GM19023 (cell line): ENCODE results near the gene VPS35L.

ENCODE experiments used
- ATAC-seq: cut with Tn5 transposase; IDR thresholded peaks from one replicate; pipeline ENCODE4 v1.9.1; 2021; ENCODE audit warnings: mild to moderate bottlenecking, moderate library complexity; ENCODE audit not compliant: unreplicated experiment

Gene VPS35L, protein sequence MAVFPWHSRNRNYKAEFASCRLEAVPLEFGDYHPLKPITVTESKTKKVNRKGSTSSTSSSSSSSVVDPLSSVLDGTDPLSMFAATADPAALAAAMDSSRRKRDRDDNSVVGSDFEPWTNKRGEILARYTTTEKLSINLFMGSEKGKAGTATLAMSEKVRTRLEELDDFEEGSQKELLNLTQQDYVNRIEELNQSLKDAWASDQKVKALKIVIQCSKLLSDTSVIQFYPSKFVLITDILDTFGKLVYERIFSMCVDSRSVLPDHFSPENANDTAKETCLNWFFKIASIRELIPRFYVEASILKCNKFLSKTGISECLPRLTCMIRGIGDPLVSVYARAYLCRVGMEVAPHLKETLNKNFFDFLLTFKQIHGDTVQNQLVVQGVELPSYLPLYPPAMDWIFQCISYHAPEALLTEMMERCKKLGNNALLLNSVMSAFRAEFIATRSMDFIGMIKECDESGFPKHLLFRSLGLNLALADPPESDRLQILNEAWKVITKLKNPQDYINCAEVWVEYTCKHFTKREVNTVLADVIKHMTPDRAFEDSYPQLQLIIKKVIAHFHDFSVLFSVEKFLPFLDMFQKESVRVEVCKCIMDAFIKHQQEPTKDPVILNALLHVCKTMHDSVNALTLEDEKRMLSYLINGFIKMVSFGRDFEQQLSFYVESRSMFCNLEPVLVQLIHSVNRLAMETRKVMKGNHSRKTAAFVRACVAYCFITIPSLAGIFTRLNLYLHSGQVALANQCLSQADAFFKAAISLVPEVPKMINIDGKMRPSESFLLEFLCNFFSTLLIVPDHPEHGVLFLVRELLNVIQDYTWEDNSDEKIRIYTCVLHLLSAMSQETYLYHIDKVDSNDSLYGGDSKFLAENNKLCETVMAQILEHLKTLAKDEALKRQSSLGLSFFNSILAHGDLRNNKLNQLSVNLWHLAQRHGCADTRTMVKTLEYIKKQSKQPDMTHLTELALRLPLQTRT

DNA sequence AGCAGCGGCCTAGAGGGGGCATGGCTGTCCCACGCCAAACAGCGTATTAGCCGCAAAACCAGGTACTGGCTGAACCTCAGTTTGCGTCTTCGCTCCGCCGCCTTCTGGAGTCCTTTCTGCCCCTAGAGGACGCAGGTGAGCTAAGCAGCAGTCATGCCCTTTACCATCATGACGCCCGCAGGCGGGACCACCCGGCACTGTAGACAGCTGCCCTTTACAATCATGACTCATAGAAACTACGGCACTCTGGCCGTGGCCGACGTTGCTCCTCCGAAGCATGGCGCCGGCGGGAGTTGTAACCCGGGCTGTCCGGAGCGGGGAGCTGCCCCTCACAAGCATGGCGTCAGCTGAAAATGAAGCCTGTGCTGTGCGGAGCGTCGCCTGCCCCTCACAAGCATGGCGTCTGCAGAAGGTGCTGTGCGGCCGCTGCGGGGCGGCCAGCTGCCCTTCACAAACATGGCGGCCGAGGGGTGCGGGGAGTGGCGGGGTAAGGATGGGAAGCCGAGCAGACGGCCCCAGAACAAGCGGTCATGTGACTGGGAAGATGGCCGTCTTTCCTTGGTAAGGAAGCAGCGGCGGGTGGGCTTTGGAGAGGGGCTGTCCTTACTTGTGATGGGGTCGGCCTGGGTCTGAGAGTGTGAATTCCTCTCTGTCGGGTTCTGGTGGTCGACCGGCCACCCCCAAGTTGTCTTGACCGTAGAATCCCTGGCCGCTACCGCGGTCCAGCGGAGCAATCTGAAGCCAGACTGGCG, at the start of gene VPS35L:
Gene VPS35L, plus strand, starts transcription at position 518 of the 752 bp plus-strand sequence. Its CDS starts 27 bp downstream, at position 545.
- ATAC-seq = peak; percentile 97

DNA sequence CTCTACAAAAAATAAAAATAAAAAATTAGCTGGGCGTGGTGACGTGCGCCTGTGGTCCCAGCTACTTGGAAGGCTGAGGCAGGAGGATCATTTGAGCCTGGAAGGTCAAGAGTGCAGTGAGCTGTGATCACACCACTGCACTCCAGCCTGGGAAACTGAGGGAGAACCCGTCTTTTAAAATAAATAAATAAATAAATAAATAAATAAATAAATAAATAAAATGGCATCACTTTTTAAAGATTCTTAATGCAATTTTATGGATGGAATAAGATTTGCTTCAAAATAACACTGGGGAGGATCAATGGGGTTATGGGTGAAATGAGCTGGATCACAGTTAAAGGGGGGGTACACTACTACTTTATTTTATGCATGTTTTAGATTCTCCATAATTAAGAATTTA, 48.5 kb upstream of the VPS35L start:
- ATAC-seq = no peak

DNA sequence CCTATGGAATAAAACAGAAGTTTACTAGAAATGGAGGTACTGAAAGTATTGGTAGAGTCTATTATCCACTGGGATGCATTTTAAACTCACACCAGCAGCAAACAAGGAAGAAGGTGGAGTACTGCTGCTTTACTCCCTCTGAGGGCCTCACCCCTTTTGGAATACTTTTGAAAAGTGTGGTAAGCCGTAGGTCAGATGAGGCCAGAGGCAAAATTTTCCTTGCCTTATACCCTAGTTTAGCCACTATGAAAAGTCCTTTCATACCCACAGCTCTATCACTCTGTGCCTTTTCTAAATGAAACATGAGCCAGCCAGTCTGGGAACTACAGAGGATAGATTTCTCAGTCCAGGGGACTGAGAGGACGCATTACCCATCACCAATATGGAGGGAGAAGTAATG, 47.6 kb upstream of the VPS35L start:
- ATAC-seq = no peak

DNA sequence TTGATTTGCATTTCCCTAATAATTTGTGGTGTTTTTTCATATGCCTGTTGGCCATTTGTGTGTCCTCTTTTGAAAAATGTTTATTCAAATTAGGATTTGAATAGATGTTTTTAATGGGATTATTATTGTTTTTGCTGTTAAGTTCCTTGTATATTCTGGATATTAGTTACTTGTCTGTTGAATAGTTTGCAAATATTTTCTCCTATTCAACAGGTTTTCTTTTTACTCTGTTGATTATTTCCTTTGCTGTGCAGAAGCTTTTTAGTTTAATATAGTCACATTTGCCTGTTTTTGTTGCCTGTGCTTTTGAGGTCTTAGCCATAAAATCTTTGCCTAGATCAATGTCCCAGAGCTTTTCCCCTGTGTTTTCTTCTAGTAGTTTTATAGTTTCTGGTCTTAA, 43.2 kb upstream of the VPS35L start:
- ATAC-seq = no peak

DNA sequence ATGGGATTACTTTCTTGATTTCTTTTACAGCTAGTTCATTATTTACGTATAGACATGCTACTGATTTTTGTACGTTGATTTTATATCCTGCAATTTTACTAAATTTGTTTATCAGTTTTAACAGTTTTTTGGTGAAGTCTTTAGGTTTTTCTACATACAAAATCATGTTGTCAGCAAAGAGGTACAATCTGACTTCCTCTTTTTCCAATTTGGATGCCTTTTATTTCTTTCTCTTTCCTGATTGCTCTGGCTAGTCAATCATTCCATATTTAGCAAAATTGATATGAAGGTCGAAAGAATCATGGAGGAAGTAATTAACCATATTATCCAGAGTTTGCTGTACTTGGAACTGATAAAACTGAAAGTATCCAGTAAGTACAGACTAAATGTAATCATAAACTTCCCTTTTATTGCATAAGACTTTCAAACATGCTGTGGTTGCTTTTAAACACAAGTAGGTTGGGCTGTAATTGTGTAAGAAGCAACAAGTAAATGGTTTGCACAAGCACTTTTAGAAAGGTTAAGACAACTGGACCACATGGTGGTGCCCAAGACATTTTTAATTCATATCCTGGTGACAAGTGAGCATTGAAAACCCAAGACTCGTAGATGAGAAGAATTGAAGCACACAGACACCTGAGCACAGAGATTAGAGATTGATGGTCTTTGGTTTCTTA, 42.0 kb upstream of the VPS35L start:
- ATAC-seq = no peak

DNA sequence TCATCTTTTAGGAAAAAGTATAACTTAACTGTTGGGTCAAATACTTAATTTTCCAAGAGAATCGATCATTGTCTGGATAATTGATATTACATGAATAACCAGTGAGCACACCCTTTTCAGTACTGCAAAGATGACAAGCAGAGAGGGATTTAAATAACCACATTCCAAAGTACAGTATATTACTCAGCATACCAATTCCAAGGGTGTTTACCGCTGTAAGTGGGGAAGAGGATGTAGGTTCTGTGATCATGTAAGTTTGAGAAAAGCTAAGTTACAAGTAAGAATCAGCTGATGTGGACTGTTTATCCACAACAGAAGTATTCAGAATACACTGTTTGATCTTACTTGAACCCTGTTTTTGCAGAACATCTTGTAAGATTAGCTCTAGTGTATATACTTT, 39.7 kb upstream of the VPS35L start:
- no peak for ATAC-seq

DNA sequence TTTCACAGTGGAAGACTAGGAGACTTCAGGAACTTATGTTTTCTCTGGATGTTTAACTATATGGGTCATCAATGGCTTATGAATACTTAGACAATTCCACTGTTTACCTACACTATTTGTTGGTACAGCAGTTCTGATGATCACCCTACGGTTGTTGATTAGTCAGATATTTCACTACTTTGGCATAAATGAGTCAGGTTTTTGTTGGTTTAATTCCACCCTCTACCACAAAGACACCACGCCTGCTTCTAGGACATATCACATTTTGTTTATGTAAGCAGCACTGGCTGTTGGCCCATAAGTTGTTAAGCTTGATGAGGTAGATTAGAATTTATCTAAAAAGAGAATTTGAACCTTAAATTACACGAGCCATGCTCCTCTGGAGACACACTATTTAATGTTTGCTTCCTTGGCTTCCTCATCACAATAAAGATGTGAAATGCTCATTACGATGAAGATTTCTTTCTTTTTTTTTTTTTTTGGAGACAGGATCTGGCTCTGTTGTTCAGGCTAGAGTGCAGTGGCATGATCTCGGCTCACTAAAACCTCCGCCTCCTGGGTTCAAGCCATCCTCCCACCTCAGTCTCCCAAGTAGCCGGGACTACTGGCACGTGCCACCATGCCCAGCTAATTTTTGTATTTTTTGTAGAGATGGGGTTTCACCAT, 37.9 kb upstream of the VPS35L start:
- ATAC-seq = no peak

DNA sequence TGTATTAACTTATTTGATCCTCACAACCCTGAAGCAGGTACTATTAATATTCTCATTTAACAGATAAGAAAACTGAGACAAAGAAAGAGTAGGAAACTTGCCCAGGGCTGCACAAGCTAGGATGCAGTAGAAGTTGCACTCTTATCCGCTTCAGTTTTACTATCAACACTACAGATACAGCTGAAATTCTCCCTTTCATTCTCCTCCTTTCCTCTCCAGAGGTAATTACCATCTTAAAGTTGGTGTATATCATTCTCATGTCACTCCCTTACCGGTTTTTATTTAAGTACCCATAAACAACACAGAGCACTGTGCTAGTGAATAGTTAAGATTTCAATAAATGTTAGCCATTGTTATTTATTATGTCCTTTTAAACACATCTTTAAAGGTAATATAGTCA, 37.1 kb upstream of the VPS35L start:
- ATAC-seq = no peak

DNA sequence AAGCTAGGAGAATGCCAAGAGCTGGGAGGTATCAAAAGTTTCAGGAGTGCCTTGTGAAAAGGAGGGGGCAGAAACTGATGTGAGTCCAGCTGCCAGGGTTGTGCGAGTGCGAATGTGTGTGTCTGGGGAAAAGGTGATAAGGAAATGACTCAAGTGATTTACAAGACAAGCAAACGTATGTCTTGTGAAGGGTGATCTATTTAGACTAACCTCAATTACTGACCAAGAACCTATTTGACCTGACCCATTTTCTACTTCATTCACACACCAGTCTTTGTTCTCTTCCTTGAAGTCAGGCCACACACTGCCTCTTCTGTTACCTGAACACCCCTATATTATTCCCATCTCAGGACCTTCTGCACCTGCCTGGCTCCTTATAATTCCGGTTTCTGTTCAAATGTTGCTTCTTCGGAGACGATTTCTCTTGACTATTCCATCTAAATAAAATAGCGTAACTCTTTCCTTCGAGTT, 34.6 kb upstream of the VPS35L start:
- ATAC-seq = no peak

DNA sequence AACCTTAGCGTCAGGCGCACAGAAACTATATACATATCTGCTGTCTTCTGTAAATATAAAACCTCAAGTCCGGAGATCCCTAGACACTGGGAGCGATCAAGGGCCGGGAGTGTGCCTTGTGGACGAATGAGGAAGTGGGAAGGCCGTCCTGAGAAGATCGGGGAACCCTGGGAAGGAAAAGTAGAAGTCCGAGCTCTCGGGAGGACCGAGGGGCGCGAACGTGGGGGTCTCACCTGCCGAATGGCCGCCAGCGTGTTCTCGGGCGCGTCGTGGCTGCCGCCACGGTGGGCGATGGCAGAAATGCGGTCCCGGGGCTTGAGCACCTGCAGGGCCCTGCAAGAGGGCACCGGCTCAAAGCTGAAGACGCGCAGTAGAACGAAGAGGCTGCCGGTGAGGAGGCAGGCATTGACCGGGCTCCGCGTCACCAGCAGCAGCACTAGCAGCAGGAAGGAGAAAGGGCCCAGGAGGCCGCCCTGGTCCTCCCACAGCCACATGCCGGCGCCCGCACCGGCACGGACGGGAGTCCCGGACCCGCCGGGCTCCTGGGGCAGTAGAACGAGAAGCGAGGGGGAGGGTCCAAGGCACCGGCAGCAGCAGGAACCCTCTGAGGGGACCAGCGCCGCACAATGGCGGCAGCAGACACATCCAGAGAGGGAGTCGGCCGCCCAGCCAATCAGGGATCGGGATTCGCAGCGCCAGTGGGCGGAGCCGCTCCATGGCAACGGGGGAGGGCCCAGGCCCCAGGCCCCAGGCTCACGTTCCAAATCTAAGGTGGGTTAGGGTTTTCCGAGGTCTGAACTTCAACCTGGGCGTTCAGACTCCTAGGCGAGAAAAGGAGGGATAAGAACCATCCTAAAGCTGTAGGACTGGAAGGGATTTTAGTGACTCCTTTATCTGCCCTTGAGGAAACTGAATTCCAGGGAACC, 33.8 kb upstream of the VPS35L start, which contains the start of gene GDE1:
Gene GDE1, minus strand, starts transcription at position 628 of the 926 bp plus-strand sequence. Its CDS starts 134 bp downstream, at position 494.
- peak; percentile 86 for ATAC-seq

DNA sequence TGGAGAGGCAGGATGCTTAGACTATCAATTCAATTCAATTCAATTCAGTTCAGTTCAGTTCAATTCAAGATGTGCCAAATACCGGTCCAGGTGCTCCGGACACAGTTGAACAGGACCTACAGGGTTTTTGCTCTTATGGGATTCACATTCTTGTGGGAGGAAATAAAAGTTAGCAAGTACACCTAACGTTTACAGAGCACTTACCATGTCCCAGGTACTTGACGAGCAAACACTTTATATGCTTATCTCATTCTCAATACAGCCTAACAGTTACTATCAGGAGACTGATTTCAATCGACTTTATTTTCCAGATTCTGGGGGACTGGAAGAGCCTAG, 33.1 kb upstream of the VPS35L start:
- no peak for ATAC-seq

DNA sequence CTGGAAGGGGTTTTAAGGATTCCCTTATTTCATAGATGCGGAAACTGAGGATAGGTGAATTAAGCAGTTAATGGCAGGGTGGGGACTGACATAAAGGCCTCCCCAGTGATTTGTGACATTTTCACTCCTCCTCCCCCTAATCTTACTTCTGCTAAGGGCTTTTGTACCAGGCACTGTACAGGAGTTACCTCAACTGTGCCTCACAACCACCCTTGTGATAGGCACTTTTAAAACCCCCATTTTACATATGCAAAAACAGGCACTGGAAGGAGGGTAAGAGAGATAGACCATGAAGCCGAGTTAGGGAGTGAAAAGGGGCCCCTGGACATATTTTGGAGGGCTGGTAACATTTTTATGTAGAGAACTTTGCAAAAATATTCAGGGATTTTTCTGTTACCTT, 32.7 kb upstream of the VPS35L start:
- no peak for ATAC-seq

DNA sequence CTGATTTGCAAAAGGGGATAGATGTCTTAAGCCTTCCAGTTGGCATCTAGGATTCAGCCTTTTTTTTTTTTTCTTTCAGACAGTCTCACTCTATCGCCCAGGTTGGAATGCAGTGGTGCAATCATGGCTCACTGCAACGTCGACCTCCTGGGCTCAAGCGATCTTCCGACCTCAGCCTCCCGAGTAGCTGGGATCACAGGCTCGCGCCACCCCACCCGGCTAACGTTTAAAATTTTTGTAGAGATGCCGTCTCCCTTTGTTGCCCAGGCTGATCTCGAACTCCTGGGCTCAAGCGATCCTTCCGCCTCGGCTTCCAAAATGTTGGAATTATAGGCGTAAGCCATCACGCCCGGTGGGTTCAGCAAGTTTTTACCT, 32.3 kb upstream of the VPS35L start:
- no peak for ATAC-seq

DNA sequence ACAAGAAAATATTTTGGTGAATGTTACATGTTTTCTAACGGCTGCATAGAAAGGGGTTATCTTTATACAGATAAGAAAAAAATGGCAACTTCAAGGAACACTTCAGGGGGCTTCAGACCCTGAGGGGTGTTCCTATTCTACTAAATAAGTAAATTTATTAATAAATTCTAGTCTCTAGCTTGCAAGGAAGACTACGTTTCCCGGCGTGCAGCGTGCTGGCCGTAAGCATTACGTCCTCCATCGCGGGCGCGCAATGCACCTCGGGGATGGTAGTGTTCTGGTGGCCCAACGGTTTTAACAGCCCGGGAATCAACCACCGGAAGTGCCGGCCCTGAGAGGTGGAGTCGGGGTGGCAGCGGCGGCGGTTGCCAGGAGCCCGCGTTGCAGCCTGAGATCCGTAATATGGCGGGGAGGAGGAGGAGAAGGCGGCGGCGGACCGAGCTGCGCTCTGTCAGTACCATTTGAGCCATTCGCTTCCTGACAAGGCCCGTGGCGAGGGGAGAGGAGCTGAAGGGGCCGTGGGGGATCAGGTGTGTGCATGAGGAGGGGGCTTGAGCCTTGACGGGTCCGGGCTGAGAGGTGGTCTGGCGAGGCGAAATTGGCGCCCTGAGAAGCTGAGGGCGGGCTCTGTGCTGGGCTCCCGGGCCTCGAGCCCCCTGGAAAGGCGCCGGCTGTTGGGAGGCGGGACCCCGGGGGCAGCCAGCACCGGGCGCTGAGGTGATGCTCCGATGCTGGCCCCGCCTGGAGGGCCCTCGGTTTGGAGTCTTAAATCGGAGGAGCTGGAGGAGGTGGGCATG, 31.7 kb upstream of the VPS35L start, which contains the start of gene CCP110:
Gene CCP110, plus strand, starts transcription at position 384 of the 797 bp plus-strand sequence. CDS start 3,940 bp downstream, outside the sequence.
- peak; percentile 63 for ATAC-seq

DNA sequence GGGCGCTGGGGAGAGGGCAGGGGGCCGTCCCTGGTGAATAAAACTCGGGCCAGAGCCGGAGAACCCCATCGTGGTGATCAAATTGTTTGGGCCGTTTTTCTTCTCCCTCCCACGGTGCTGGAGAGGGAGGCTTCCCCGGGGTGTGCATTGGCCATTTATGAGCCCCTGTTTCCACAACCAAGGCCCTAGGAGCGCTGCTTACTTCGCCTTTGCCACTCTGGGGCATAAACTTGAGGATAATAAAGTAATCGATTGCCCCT, 31.2 kb upstream of the VPS35L start:
- ATAC-seq = no peak

DNA sequence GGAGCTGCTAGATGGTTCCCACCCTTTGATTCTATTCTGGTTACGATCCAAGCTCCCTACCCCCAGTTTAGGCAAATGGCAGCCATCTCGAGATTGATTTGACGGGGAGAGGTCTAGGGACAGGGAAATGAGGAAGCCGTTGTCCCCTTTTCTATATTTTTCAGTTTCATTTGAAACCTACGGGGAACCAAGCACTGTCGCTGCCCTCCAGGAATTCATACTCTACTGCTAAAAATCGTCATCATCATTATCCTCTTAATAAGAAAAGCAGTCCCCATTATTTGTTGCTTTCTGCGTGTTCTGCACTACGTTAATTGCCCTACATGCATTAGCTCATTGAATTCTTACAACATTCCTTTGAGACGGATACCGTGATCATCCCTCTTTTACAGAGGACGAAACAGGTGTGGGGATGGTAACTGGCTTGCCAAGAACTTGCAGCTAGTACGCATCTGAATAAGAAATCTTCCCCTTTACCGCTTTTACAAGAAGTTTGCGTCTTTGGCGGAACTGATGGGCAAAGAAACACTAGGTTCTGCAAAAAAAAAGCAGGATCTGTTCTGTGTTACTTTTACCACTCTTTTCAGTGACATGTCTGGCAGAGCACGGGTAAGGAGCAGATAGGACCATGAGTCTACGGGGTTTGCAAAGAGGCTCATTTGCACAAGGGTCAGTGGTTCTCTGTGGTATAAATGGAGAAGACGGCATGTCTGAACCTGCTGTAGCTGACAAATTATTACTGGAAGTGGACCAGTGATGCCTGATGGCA, 30.7 kb upstream of the VPS35L start:
- no peak for ATAC-seq

DNA sequence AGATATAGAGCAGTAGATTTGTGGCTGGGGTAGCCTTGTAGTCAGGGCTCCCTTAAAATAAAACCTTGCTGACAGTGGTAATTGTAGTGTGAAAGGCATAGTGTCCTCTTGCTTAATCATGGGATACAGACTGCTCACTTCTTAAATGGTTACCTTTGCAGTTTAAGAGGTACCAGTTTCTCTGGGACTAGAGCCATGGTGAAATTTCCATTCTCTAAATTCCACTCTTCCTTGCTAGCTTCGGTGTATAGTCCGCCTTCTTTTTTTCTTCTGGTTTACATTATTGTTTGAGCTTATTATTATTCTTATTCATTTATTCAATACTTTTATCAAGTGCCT, 30.1 kb upstream of the VPS35L start:
- ATAC-seq = no peak

DNA sequence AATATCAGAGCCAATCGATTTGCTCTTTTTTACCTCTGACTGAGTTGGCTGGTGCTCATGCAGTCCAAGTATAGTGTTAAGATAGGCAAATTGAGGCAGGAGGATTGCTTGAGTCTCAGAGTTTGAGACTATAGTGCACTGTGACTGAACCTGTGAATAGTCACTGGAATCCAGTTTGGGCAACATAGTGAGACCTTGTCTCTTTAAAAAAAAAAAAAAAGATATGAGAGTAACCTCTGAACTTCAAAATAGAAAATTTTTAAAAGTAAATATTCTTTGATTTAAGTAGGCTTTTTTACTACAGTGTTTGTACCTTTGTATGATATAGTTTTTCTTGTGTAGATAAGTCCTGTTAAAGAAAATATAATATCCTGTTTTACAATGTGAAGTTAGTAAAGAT, 28.3 kb upstream of the VPS35L start:
- ATAC-seq = no peak
